Kidney glomerular epithelial cell (primary cell): Measurements from ENCODE around the gene PCIF1.
"Not testable (repeated sequence)": the region's sequence is repeated elsewhere in the genome, so short reads cannot be mapped to it uniquely, and the experiment has no call there.

Experiments used
- DNase-seq: peaks from one replicate; lab custom pipeline; 2025; lab: John Stamatoyannopoulos, UW

PCIF1 gene

DNA sequence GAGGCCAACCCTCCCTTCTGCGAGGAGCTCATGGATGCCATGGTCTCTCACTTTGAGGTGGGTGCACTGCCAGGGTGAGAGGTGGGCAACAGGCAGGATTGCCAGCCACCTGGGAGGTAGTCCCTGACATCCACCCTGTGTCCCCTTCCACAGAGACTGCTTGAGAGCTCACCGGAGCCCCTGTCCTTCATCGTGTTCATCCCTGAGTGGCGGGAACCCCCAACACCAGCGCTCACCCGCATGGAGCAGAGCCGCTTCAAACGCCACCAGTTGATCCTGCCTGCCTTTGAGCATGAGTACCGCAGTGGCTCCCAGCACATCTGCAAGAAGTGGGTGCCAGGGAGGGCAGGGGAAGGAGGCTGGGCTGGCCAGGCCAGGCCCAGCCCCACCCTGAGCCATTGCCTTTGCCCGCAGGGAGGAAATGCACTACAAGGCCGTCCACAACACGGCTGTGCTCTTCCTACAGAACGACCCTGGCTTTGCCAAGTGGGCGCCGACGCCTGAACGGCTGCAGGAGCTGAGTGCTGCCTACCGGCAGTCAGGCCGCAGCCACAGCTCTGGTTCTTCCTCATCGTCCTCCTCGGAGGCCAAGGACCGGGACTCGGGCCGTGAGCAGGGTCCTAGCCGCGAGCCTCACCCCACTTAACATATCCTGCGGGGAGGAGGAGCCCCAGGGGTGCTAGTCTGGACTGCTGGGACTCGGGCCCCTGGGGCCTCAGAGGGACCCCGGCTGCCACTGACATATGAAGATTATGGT is 12.8 kb downstream of the PCIF1 start:
- DNase-seq: no peak

- no peak for DNase-seq
Observed at GRCh38 chr20:45948261-45948733, 13.8 kb downstream of the PCIF1 start.

DNA sequence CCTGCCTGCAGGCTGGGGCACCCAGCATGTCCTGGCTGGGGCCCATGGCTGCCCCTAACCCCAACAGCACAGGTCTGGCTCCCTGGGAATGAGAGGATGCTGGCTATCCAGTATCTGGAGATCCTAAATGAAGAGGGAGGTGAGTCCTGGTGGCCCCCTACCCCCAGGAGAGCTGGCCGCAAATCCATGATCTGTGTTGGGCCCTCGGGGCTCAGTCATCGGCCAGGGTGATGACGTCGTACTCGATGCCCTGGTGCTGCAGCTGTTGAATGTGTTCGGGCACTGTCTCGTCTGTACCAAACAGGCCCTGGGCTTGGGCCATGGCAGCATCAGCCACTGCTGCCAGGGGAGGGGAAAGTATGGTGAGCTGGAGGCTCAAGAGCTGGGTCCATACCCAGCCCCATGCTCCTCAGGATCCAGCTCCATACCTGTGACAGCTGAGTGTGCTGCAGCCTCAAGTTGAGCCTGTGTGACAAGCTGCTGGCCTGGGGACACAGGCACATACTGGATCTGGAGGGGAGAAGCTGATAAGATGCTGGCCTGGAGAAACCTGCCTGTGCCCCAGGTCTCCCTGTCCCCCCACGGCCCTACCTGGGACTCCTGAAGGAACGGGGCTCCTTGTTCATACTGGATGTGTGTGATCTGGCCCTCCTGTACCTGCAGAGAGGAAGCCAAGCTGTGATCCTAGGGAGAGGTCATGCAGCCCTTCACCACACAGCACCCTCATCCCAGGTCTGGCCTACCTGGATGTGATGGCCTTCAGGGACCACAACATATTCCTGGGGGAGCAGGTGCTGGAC is 14.5 kb downstream of the PCIF1 start:
- no peak for DNase-seq

DNA sequence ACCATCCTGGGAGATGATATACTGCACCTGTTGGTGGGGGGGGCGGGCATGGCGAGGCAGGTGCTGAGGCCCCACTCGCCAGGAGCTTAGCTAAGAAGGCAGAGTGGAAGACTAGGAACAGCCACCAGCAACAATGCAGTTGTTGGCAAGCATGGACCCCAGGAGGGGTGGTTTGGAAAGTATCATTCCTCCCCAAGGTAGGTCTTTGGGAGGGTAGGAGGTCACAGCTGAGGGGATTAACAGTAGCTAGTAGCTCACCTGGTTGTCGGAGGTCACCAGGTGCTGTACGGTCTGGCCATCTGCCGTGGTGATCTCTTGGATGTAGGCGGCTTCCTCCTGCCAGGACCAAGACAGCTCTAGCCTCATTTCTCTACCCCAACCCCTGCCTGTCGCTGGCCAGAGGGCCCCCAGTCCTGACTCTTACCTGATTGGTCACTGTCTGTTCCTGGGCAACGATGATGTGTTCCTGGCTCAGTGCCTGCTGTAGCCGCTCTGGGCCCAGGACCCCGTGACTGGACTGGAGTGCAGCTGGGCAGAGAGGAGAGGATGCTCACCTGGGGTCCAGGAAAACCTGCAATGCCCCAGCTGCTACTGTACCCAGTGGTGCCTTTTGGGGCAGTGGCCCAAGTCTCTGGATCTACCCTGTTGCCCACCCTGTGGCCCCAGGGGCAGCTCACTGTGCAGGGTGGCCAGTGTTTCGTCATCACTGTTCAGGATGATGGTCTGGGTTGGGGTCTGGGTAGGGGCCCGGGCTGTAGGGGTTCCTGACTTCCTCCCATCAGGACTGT is 15.3 kb downstream of the PCIF1 start:
- no peak for DNase-seq

DNA sequence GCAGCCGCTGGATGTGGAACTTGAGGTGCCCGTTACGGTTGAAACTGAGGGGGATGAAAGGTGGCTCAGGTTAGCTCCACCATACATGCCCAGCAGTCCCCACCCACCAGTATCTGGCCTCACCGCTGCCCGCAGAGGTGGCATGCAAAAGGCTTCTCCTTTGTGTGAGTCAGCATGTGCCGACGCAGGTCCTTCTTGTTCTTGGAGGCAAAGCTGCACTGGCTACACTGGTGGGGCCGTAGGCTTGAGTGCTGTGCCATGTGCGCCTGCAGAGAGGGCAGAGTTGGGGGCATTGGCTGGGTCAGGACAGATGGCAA is 15.8 kb downstream of the PCIF1 start:
- no peak for DNase-seq

DNA sequence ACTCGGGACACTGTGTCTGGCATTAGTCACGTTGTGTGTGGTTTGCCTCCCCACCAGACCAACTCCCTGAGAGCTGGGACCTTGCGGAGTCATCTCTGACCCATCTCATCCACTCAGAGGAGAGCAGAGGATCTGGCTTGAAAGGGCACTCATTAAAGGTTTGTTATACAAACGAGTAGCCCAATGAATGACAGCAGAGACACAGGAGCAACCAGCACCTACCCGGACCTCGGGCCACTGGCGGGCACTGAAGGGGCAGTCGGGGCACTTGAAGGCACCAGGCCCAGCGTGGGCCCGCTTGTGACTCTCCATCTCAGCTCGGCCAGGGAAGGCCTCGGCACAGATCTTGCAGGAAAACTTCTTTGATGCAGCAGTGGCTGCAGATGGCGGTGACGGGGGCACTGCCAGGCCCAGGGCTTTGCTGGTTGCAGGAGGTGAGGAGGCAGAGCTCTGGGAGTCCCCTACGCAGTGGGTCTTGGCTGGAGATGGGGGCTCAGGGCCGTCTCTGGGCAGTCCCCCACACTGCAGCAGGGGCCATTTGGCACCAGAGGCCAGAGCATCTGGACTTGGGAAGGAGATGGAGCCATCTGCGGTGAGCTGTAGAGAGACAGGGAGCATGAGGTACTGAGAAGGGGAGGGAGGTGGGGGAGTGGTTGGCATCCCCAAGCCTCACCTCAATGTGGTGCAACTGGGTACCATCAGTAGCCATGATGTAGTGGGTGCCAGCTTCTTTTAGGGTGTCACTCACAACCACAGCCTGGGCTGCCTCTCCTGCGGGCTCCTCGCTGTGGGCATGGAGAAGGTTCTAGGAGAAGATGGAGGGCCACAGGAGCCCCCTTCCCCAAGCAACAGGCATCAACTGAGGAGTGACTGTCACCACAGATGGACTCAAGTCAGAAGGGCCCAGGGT is 17.7 kb downstream of the PCIF1 start:
- no peak for DNase-seq

DNA sequence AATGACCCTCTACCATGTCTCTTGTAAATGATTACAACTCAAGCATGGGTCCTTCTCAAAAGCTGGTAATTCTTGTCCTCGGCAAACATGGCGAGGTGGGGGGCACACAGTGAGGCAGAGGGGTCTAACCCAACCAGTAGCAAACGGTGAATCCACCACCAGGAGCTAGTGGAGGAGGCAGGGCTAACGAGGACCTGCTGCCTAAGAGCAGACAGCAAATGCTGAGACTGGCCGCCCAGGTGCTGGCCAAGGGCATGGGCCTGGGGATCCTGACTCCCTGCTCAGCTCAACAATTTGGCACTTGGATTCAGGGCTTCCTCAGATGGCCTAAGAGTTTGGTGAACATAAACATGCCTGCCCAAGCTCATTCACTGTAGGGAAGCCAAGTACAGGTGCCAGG is 18.4 kb downstream of the PCIF1 start:
- DNase-seq: no peak

DNA sequence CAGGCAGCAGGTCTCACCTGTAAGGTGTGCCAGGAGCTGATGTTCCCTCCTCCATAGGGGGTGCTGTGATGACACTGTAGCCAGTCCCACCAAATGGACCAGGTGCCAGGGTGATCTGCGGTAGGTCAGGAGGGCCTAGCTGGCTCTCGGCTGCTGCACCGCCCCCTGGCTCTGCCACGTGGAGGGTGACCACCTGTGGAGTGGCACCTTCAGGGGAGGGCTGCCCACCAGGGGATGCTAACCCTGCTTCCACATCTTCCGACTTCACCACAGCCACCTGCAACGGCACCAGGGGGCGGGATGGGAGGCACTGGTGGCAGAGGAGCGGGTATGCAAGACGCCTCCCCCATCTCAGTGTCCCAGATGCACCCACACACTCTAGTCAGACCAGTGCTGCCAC is 19.2 kb downstream of the PCIF1 start:
- no peak for DNase-seq

DNA sequence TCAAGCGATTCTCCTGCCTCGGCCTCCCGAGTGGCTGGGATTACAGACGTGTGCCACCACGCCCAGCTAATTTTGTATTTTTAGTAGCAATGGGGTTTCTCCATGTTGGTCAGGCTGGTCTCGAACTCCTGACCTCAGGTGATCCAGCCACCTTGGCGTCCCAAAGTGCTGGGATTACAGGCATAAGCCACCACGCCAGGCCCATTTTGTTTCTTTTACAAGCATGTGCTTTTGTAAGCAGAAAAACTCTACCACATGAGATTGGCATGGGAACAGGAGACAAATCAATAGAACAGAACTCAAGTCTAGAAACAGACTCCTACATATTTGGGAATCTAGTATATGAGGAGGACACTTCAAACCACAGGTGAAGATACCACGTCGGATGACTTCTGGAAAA is 21.8 kb downstream of the PCIF1 start:
- DNase-seq: not testable (repeated sequence)

GRCh38 chr20:45957021-45957941 is 22.8 kb downstream of the PCIF1 start:
- DNase-seq: no peak

- DNase-seq: no peak
Observed at GRCh38 chr20:45958593-45958992, 24.1 kb downstream of the PCIF1 start.

DNA sequence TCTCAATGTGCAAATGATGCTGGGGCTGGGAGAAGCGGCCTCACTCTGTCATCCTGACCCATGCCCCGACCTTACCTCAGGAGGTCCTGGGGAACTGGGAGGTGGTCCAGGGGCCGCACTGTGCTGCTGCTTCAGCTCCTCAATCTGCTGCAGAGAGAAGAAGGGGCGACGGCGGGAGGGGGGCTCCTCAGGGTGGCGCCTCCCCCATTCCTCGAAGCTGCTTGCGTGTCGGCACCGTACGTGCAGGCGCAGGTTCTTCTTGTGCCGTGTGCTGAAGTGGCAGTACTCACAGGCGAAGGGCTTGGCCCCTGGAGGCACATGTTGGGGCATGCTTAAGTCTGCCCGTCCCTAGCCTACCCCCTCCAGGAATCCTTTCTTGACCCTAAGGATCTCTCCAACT is 24.6 kb downstream of the PCIF1 start:
- no peak for DNase-seq

GRCh38 chr20:45959956-45960630 is 25.6 kb downstream of the PCIF1 start:
- no peak for DNase-seq

DNA sequence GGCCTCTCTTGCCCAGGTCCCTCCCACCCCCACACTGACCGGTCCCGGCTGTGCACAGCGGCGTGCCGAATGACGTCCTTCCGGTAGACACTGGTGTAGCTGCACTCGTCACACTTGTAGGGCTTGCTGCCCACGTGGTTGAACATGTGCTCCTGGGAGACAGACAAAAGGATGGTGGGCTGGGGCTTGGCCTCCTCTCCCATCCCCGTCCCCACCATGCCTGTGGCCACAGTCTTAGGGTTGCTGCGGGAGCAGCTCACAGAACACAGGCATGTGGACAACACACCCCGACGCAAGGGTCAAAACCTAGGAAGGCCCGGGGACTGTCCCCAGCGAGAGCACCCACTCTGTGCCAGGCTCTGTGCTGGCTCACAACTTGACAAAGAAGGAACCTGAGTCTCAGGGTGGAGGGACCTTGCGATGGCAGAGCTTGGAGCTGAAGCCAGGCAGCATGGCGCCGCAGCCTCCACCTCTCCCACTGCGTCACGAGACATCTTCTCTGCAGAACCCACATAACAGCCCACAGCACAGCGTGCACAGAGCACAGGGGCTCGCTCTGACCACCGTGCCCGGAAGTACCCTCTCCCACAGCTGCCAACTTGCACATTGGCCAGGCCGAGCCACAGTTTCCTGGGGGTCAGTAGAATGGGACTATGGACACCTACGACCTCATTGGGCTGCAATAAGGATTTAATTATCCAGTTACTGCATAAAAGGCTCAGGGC is 27.7 kb downstream of the PCIF1 start:
- DNase-seq: no peak

DNA sequence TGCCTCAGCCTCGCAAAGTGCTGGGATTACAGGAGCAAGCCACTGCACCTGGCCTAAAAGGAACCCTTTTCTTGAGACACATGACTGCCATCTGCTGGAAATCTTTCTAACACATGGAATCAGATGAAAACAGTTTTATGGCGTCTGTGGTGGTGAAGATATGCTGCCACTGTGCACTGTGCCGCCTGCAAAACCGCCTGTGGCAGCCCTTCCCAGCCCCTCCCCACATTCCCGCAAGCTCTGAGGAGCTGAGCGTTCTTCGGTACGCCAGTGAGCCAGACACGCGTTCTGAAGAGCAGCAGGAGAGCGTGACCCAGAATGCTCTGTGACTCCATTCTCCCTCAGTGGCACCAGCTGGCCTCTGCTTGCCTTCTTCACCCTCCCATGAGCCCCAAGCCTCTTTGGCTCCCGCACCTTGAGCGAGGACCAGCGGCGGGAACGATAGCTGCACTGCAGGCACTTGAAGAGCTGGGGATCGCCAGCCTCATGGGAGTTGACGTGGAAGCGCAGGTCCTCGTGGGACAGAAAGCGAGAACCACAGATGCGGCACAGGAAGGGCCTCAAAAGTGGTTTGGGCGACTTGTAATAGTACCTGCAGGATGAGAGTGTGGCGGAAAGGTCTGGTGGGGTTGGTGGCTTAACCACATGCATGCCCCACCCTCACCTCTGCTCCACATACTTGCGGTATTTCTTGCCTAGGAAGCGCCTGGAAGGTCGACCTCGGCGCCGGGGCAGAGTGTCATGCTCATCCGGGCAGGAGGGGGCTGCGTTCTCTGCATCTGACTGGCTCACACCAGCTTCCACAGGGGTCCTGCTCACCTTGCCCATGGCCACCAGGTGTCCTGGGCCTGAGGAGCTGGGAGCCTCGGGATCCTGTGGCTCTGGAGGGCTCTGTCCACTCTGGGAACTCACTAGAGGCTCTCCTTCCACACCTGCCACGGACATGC is 28.8 kb downstream of the PCIF1 start:
- DNase-seq: no peak

GRCh38 chr20:45964006-45964400 is 29.5 kb downstream of the PCIF1 start:
- DNase-seq: no peak

DNA sequence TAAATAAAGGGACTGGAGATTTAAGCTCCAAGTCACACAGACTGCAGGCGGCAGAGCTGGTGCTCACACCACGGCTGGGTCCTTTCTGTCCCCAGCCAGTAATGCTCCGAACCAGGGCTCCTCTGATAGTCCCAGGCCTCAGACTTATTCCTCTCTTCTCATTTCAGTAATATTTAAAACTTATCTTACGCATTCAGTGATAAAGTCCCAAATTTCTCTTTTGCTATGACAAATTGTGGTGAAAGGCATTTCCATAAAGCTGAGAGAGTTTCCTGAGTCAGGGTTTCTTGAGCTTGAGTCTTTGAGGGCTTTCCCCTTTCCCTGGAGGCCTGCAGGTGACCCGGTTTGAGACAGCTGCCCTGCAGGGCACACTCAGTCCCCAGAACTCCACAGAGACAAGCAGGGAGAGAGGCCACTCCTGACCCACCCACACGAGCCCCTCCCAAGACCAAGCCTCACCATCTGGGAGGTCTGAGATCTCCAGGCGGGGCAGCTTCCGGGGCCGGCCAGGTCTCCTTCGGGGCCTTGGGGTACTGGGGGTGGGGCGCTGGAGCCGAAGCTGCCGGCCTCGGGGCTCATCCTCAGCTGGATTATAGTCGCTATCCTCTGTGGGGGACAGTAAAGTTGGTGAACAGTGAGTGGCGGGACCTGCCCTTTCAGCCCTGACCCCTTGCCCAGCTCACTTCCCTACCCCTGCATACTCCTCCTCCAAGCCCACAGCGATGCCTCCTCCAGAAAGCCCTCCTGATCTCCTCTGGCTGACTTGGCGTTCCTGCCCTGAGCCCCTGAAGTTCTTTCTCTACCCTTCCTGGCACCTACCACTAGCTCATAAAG is 30.9 kb downstream of the PCIF1 start:
- no peak for DNase-seq
